ENCODE data around the gene PPP6R3. TPM values are rescaled to one million over a fixed set of nuclear protein-coding genes. Genes with fewer than 3 reads are reported as not detected.

The PPP6R3 gene
- total and polyA plus RNA-seq, 2 of the 8 experiments (the other 6 are each of a cell fraction or from before 2014, with no cell fraction given) = 44.6 to 150 TPM

- H3K4me1 ChIP-seq (replicated peaks in 1 of 4; ENCODE audit: control insufficient read depth in 3 of 4, insufficient read depth in 4 of 4, low read length in 3 of 4) = peaks cover 4 to 13% (median 7%) of the 10 kb centered on the region in 4 experiments
- no peak overlapping the region for H2BK15ac ChIP-seq (ENCODE audit: low read length)
- no peak overlapping the region for H3K14ac ChIP-seq (ENCODE audit: insufficient read length)
- TF ChIP-seq SIX5 (IDR thresholded peaks at IDR 0.05; ENCODE audit: low read depth, low read length) (no peak), NANOG (IDR thresholded peaks at IDR 0.05; ENCODE audit: insufficient read depth, low read depth, low read length, poor library complexity, severe bottlenecking) (no peak)
- H3K79me1 ChIP-seq (ENCODE audit: low read depth, low read length) = peaks cover 17% of the 10 kb centered on the region
- no peak overlapping the region; the same call in 1 of the 2 replicates for H2BK5ac ChIP-seq (ENCODE audit: low read depth, low read length)
- WGBS, 2 experiments (ENCODE audit: extremely low coverage in 1 of 2, insufficient coverage in 1 of 2, insufficient read length in 1 of 2, insufficient replicate concordance in 2 of 2, low coverage in 1 of 2, low lambda C conversion rate in 2 of 2, missing lambda C conversion rate in 1 of 2) = 93% methylated on average over 17 of the region's 17 CpGs; no CpG with 5 or more reads in 1 of the 2 experiments
- H3K56ac ChIP-seq (replicated peaks; ENCODE audit: insufficient read length, low read depth, low read length) = no peak overlapping the region
- H4K91ac ChIP-seq (replicated peaks; ENCODE audit: insufficient read length, low read length) = no peak overlapping the region
- H4K8ac ChIP-seq (ENCODE audit: extremely low read depth, insufficient read depth, low read length) = no peak overlapping the region; the same call in 1 of the 2 replicates
- H3K4me3 ChIP-seq (ENCODE audit: extremely low read depth in 1 of 4, insufficient read depth in 2 of 4, low read depth in 3 of 4, low read length in 4 of 4) = no peak overlapping the region
- 0 out of 2 replicates have a peak overlapping the region, but pooled peaks have one; percentile 46 for H2BK12ac ChIP-seq (ENCODE audit: low read depth, low read length)
- H2BK20ac ChIP-seq (ENCODE audit: low read length) = no peak overlapping the region
- H3K18ac ChIP-seq (ENCODE audit: extremely low read depth, low read length) = no peak overlapping the region
- H3K36me3 ChIP-seq (ENCODE audit: control insufficient read depth in 2 of 4, insufficient read depth in 4 of 4, low read length in 3 of 4) = peaks cover 0 to 10% (median 2%) of the 10 kb centered on the region in 4 experiments; a peak in 5 of 8 replicates
- peaks cover 38 to 51% of the 10 kb centered on the region in 2 experiments for H4K20me1 ChIP-seq (replicated peaks in 1 of 2; ENCODE audit: control insufficient read depth in 1 of 2, insufficient read depth in 2 of 2, low read length in 2 of 2)
- no peak overlapping the region for H3K4me2 ChIP-seq (ENCODE audit: insufficient read depth in 1 of 2, low read depth in 2 of 2, low read length in 2 of 2)
- H3K4ac ChIP-seq (replicated peaks; ENCODE audit: insufficient read length, low read depth, low read length) = peak overlapping the region; percentile 15
- no peak overlapping the region for H4K5ac ChIP-seq (ENCODE audit: insufficient read length, low read depth, low read length)
- H3K27me3 ChIP-seq (replicated peaks in 1 of 4; ENCODE audit: control insufficient read depth in 3 of 4, extremely low read depth in 1 of 4, insufficient read depth in 3 of 4, low read length in 3 of 4) = no peaks in the 10 kb centered on the region
- FAIRE-seq (no peak), DNase-seq (ENCODE audit: low read depth in 1 of 2, low spot score in 2 of 2) (peak in 1 of 2 experiments; percentile 35)
- peaks cover 0 to 7% of the 10 kb centered on the region in 2 experiments; a peak in 1 of 4 replicates for H3K9me3 ChIP-seq (ENCODE audit: insufficient read depth in 2 of 2, low read depth in 1 of 2, low read length in 1 of 2)
- no peak overlapping the region for H3K23ac ChIP-seq (ENCODE audit: insufficient read length)
- H3K9ac ChIP-seq (replicated peaks in 1 of 4; ENCODE audit: extremely low read depth in 1 of 4, low read depth in 3 of 4, low read length in 3 of 4) = no peak overlapping the region
- CTCF ChIA-PET (ENCODE audit: partially characterized antibody) = no interaction called here
- H3K79me2 ChIP-seq (ENCODE audit: control insufficient read depth in 1 of 2, insufficient read depth in 2 of 2, low read length in 2 of 2) = peaks cover 68 to 87% of the 10 kb centered on the region in 2 experiments
- no peak overlapping the region for H2BK120ac ChIP-seq (replicated peaks; ENCODE audit: low read depth, low read length)
- POLR2A ChIA-PET (ENCODE audit: partially characterized antibody) = interaction anchor here (1.3 to 2.4 kb wide), 2 partner anchors 10 to 12 kb away, joined by 4 to 8 read pairs; partner anchors contain the start of gene PPP6R3
- no peak overlapping the region; the same call in 1 of the 2 replicates for H2AK5ac ChIP-seq (ENCODE audit: low read depth, low read length)
- H3K27ac ChIP-seq (ENCODE audit: low read depth, low read length) = no peak overlapping the region
- H2AFZ ChIP-seq (ENCODE audit: low read length) = no peak overlapping the region
- 0 out of 2 replicates have a peak, but pooled peaks cover 3% of the 10 kb centered on the region for H3K23me2 ChIP-seq (ENCODE audit: low read depth, low read length)
Observed at GRCh38 chr11:68471360-68472340, 11.1 kb downstream of the PPP6R3 start.
